Measurements from ENCODE around the gene SLITRK6. TPM values are rescaled to one million over a fixed set of nuclear protein-coding genes. Genes with fewer than 3 reads are reported as not detected.

Gene SLITRK6, protein sequence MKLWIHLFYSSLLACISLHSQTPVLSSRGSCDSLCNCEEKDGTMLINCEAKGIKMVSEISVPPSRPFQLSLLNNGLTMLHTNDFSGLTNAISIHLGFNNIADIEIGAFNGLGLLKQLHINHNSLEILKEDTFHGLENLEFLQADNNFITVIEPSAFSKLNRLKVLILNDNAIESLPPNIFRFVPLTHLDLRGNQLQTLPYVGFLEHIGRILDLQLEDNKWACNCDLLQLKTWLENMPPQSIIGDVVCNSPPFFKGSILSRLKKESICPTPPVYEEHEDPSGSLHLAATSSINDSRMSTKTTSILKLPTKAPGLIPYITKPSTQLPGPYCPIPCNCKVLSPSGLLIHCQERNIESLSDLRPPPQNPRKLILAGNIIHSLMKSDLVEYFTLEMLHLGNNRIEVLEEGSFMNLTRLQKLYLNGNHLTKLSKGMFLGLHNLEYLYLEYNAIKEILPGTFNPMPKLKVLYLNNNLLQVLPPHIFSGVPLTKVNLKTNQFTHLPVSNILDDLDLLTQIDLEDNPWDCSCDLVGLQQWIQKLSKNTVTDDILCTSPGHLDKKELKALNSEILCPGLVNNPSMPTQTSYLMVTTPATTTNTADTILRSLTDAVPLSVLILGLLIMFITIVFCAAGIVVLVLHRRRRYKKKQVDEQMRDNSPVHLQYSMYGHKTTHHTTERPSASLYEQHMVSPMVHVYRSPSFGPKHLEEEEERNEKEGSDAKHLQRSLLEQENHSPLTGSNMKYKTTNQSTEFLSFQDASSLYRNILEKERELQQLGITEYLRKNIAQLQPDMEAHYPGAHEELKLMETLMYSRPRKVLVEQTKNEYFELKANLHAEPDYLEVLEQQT
- total RNA-seq (2022) (5.5 and 12.0 TPM in 2 replicates), Bru-seq, nascent RNA (percentile 63 among the genes with signal in this experiment), BruChase-seq, experiment 1, labeled RNA remaining after a 6-hour chase (percentile 80 among the genes with signal in this experiment), BruChase-seq, experiment 2, labeled RNA remaining after a 2-hour chase (percentile 80 among the genes with signal in this experiment)
- long read RNA-seq, full-length matches to known transcripts = 20 of 21 reads
- long read RNA-seq, partial matches to known transcripts = 0 of 21 reads
- long read RNA-seq, other reads (novel, unspliced or antisense) = 1 of 21 reads

DNA sequence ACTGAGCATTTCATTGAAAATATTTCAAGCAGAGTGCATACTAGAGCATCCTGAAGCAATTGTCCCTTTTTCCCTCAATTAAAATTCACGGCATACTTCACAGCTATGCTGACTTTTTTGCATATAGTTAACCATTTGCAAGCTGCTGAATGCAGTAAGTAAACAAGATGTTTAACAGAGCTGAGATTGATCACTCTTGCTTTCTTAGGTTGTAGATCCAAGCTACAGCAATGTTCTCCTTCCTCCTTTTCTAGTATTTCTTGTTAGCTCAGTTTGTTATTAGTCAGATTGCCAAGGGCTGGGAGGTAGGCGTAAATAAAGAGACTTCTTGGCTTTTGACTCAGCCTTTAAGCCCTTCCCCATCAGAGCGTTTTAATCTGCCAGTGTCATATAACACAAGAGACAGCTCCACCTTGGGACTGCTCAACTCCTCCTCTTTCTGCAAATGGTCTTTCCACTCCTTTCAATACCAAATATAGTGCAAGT, at the start of gene SLITRK6:
TSS of gene SLITRK6 (minus strand) at position 323 of the 486 bp plus-strand sequence. CDS start 2,911 bp downstream, outside the sequence.
- H3K27ac Mint-ChIP-seq (ENCODE audit: low read depth, unreplicated experiment) = peak within 1 kb of the TSS; percentile 91
- peaks cover 15% of the 10 kb centered on the region for H3K4me1 Mint-ChIP-seq (ENCODE audit: insufficient read depth, unreplicated experiment)
- ChIA-PET POLR2A (interaction anchor here (0.8 to 2.8 kb wide), 8 partner anchors 15 to 289 kb away, joined by 3 to 17 read pairs (median 3); no protein-coding TSS in a partner anchor), CTCF (interaction anchor here (0.5 to 1.5 kb wide), 24 partner anchors 12 to 1818 kb away, joined by 3 to 12 read pairs (median 3); no protein-coding TSS in a partner anchor)
- BruUV-seq (replicated peaks) = no TSS peak
- DNase-seq (ENCODE audit: unreplicated experiment) = peak; percentile 90
- H3K27me3 Mint-ChIP-seq (ENCODE audit: insufficient read depth, unreplicated experiment) = no peaks in the 10 kb centered on the region
- H3K9me3 Mint-ChIP-seq (ENCODE audit: unreplicated experiment) = no peaks in the 10 kb centered on the region
- intact Hi-C loops (cut with micrococcal nuclease) = loop anchor here (1.0 to 10.0 kb wide), 6 partner anchors 92 to 564 kb away; no protein-coding TSS in a partner anchor
- TF ChIP-seq, protein P1, sequence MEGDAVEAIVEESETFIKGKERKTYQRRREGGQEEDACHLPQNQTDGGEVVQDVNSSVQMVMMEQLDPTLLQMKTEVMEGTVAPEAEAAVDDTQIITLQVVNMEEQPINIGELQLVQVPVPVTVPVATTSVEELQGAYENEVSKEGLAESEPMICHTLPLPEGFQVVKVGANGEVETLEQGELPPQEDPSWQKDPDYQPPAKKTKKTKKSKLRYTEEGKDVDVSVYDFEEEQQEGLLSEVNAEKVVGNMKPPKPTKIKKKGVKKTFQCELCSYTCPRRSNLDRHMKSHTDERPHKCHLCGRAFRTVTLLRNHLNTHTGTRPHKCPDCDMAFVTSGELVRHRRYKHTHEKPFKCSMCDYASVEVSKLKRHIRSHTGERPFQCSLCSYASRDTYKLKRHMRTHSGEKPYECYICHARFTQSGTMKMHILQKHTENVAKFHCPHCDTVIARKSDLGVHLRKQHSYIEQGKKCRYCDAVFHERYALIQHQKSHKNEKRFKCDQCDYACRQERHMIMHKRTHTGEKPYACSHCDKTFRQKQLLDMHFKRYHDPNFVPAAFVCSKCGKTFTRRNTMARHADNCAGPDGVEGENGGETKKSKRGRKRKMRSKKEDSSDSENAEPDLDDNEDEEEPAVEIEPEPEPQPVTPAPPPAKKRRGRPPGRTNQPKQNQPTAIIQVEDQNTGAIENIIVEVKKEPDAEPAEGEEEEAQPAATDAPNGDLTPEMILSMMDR (IDR thresholded peaks at IDR 0.05; ENCODE audit: unreplicated experiment) = no peak
- H3K4me3 Mint-ChIP-seq (ENCODE audit: unreplicated experiment) = peak within 1 kb of the TSS; percentile 74
- no peaks in the 10 kb centered on the region for H3K36me3 Mint-ChIP-seq (ENCODE audit: insufficient read depth, unreplicated experiment)

GRCh38 chr13:85847012-85847411, 47.8 kb upstream of the SLITRK6 start:
- Mint-ChIP-seq H3K27ac (ENCODE audit: low read depth, unreplicated experiment) (no peak overlapping the region), H3K27me3 (ENCODE audit: insufficient read depth, unreplicated experiment) (no peaks in the 10 kb centered on the region), H3K4me1 (ENCODE audit: insufficient read depth, unreplicated experiment) (no peaks in the 10 kb centered on the region), H3K36me3 (ENCODE audit: insufficient read depth, unreplicated experiment) (no peaks in the 10 kb centered on the region), H3K4me3 (ENCODE audit: unreplicated experiment) (no peak overlapping the region), H3K9me3 (ENCODE audit: unreplicated experiment) (peaks cover 8% of the 10 kb centered on the region)
- intact Hi-C loops (cut with micrococcal nuclease) = no loop called here
- ChIA-PET POLR2A (no interaction called here), CTCF (interaction anchor here (1.0 kb wide), 1 partner anchor 18 kb away, joined by 3 read pairs; no protein-coding TSS in a partner anchor)
- TF ChIP-seq, protein P1 (IDR thresholded peaks at IDR 0.05; ENCODE audit: unreplicated experiment) = no peak
- DNase-seq (ENCODE audit: unreplicated experiment) = no peak
- no TSS peak for BruUV-seq (replicated peaks)

DNA sequence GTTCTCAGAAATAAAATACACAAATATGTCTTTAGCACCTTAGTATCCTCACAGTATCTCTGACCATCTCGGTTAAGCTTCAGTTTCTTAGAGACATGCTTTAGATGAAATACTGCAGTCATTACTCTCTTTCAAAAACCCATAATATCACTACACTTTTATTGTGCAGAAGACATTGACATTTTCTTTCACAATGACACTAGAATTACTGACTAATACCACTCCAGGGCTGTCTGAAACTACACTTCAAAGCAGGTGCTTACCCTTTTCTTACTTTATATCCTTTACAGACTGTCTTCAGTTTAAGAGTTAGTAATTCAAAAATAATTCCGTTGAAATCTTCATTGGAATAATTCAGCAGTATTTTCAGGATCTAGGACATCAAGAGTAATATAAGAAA, 42.2 kb upstream of the SLITRK6 start:
- intact Hi-C loops (cut with micrococcal nuclease) = no loop called here
- CTCF ChIA-PET = interaction anchor here (0.9 kb wide), 1 partner anchor 22 kb away, joined by 4 read pairs; no protein-coding TSS in a partner anchor
- POLR2A ChIA-PET = no interaction called here
- no TSS peak for BruUV-seq (replicated peaks)
- Mint-ChIP-seq H3K4me1 (ENCODE audit: insufficient read depth, unreplicated experiment) (no peaks in the 10 kb centered on the region), H3K27ac (ENCODE audit: low read depth, unreplicated experiment) (no peak overlapping the region), H3K36me3 (ENCODE audit: insufficient read depth, unreplicated experiment) (no peaks in the 10 kb centered on the region), H3K4me3 (ENCODE audit: unreplicated experiment) (no peak overlapping the region), H3K9me3 (ENCODE audit: unreplicated experiment) (no peaks in the 10 kb centered on the region), H3K27me3 (ENCODE audit: insufficient read depth, unreplicated experiment) (no peaks in the 10 kb centered on the region)
- TF ChIP-seq, protein P1 (IDR thresholded peaks at IDR 0.05; ENCODE audit: unreplicated experiment) = no peak
- DNase-seq (ENCODE audit: unreplicated experiment) = no peak
